Stomach (tissue), 9 donors: ENCODE data around the gene ZNF638. TPM values are rescaled to one million over a fixed set of nuclear protein-coding genes. Genes with fewer than 3 reads are reported as not detected.
"Not testable (repeated sequence)": the region's sequence is repeated elsewhere in the genome, so short reads cannot be mapped to it uniquely, and the experiment has no call there.

Experiments used
- DNase-seq, 2 donors: peaks; one replicate each; pipeline versions ENCODE4 v3.0.0 to v3.0.0-alpha.2; 2013 to 2019
- H3K27ac ChIP-seq, 5 donors: fragments of 200-600 bp in 4 of 5; sonication (generic) in 4 of 5; one replicate each; pipeline ENCODE4 v1.5.1; 2013 to 2019; ENCODE audit warnings: mild to moderate bottlenecking in 1 of 5, moderate library complexity in 1 of 5
- H3K27me3 ChIP-seq, 3 donors: fragments of 200-600 bp; sonication (generic); one replicate each; pipeline ENCODE4 v1.5.1; 2017 to 2019; ENCODE audit warnings: mixed run types in 1 of 3
- H3K36me3 ChIP-seq, 4 donors: fragments of 200-600 bp; sonication (generic); 1 replicate in 3 of 4; 2 replicates in 1 of 4; pipeline ENCODE4 v1.5.1; 2016 to 2019
- H3K4me1 ChIP-seq, 4 donors: fragments of 200-600 bp; sonication (generic); one replicate each; pipeline ENCODE4 v1.5.1; 2016 to 2019
- H3K4me3 ChIP-seq, 4 donors: fragments of 200-600 bp; sonication (generic) in 3 of 4; one replicate each; pipeline ENCODE4 v1.5.1; 2016 to 2019; ENCODE audit warnings: mild to moderate bottlenecking in 1 of 4
- H3K9me3 ChIP-seq, 4 donors: fragments of 200-600 bp; sonication (generic); one replicate each; pipeline ENCODE4 v1.5.1; 2016 to 2019
- EP300 ChIP-seq: sonication (generic); formaldehyde crosslinking; IDR thresholded peaks from one replicate; pipeline ENCODE4 v1.6.1; 2017; ENCODE audit warnings: antibody characterized with exemption
- POLR2A ChIP-seq, 4 donors: fragments of 450-650 bp; IDR thresholded peaks; one replicate each; pipeline ENCODE4 v1.6.1; 2016; ENCODE audit warnings: antibody characterized with exemption in 4 of 4, control low read depth in 2 of 4, mild to moderate bottlenecking in 1 of 4, moderate library complexity in 1 of 4
- POLR2AphosphoS5 ChIP-seq, 3 donors: sonication (generic); formaldehyde crosslinking; IDR thresholded peaks; one replicate each; pipeline ENCODE4 v1.6.1; 2016; ENCODE audit warnings: antibody characterized with exemption in 3 of 3
- WGBS, 5 donors: extraction: QIAGEN DNeasy Blood & Tissue Kit in 3 of 5; methylation state at CpG; one replicate each; pipeline versions ENCODE4 v1.1.5 to v1.1.7; 2013 to 2018; 5-methylcytosine and 5-hydroxymethylcytosine counted together
- intact Hi-C: fragments of 100-400 bp; cut with DNase I; formaldehyde crosslinking; loops from one replicate; pipeline ENCODE4 v1.15.1; 2023; ENCODE audit warnings: low total_unique reads
- polyA plus RNA-seq, 3 donors: library from polyadenylated mRNA; stranded (reverse); fragments of 200-250 nt; gene quantifications; one replicate each; pipeline ENCODE4 v1.2.3, GENCODE V29; 2013
- total RNA-seq, 5 donors: library from RNA; depleted of rRNA; stranded (reverse); fragments of >200 nt; gene quantifications; one replicate each; pipeline versions ENCODE4 v1.1.0 to v1.2.3, GENCODE V29; 2014 to 2016
- TF ChIP-seq, protein P1 (sequence below), 7 experiments: fragments of 450-650 bp in 4 of 7; fragments of 200-600 bp in 3 of 7; sonication (generic) in 3 of 7; IDR thresholded peaks; one replicate each; pipeline ENCODE4 v1.5.1; 2016 to 2019; ENCODE audit warnings: antibody characterized with exemption in 7 of 7, control low read depth in 2 of 7, mild to moderate bottlenecking in 1 of 7
- donor health status: healthy with polysubstance abuse.
- donor health status: Bipolar disorder and iron deficiency.
- donor health status: healthy.

The ZNF638 gene
- total and polyA plus RNA-seq, 8 donors = 55.2 to 411 (median 127) TPM

DNA sequence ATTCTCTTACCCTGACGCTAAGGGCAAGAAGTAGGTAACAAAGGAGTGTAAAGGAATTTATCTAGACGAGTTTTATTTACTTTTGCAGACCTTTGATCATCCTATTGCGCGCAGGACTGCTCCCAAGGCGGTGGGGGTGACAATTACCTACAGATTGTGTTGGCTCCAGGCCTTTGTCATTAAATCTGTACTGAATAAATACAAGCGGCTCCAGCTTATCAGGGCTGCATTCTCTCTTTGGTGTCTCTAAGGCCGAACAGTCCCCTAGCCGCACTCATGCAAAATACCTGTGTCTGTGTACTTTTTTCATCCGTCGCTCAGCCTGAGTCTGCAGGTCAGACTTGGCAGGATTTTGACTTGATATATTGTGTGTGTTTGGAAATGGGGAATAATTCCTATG, 63.9 kb downstream of the ZNF638 start:
- DNase-seq = no peak
- TF ChIP-seq, protein P1, sequence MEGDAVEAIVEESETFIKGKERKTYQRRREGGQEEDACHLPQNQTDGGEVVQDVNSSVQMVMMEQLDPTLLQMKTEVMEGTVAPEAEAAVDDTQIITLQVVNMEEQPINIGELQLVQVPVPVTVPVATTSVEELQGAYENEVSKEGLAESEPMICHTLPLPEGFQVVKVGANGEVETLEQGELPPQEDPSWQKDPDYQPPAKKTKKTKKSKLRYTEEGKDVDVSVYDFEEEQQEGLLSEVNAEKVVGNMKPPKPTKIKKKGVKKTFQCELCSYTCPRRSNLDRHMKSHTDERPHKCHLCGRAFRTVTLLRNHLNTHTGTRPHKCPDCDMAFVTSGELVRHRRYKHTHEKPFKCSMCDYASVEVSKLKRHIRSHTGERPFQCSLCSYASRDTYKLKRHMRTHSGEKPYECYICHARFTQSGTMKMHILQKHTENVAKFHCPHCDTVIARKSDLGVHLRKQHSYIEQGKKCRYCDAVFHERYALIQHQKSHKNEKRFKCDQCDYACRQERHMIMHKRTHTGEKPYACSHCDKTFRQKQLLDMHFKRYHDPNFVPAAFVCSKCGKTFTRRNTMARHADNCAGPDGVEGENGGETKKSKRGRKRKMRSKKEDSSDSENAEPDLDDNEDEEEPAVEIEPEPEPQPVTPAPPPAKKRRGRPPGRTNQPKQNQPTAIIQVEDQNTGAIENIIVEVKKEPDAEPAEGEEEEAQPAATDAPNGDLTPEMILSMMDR (IDR thresholded peaks at IDR 0.05) = no peak
- TF ChIP-seq POLR2AphosphoS5 (IDR thresholded peaks at IDR 0.05) = no peak
- no peak for TF ChIP-seq EP300
- no peak for TF ChIP-seq POLR2A (IDR thresholded peaks at IDR 0.05)
- H3K27me3 ChIP-seq = no peaks in the 10 kb centered on the region
- H3K4me3 ChIP-seq = no peak overlapping the region
- intact Hi-C loops = no loop called here
- H3K36me3 ChIP-seq = peaks cover 21 to 87% (median 74%) of the 10 kb centered on the region in 4 donors
- WGBS, 5 donors = 81 to 86% (median 83%) methylated on average over 10 of the region's 10 CpGs
- no peak overlapping the region for H3K27ac ChIP-seq
- no peaks in the 10 kb centered on the region for H3K9me3 ChIP-seq
- H3K4me1 ChIP-seq = peaks cover 0 to 7% (median 6%) of the 10 kb centered on the region in 4 donors

DNA sequence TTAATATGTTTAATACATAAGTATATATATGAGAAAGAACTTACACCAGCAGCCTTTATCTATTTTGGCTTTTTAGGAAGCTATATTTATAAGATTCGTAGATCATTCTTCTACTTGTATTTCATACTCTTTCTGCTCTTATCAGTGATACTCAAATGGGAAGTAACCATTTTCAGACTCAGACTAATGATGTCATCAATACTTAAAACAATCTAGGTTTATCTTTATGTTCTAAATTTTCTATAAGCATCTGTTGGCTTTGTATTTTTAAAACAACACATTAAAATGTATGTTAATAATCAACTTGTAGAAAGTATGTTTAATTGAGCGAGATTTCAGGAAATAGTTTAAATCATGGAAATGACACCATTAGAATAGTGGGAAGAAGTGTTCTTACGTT, 70.8 kb downstream of the ZNF638 start:
- Histone ChIP-seq H3K9me3 (no peaks in the 10 kb centered on the region), H3K27ac (no peak overlapping the region), H3K4me3 (no peak overlapping the region), H3K27me3 (no peaks in the 10 kb centered on the region), H3K36me3 (peaks cover 24 to 100% (median 82%) of the 10 kb centered on the region in 4 donors), H3K4me1 (no peaks in the 10 kb centered on the region)
- no peak for DNase-seq
- intact Hi-C loops = no loop called here
- no peak for TF ChIP-seq POLR2A (IDR thresholded peaks at IDR 0.05)
- no peak for TF ChIP-seq EP300
- no peak for TF ChIP-seq POLR2AphosphoS5 (IDR thresholded peaks at IDR 0.05)
- TF ChIP-seq, protein P1 (IDR thresholded peaks at IDR 0.05) = no peak
- 92 to 97% (median 95%) methylated on average over 3 of the region's 3 CpGs for WGBS, 5 donors

DNA sequence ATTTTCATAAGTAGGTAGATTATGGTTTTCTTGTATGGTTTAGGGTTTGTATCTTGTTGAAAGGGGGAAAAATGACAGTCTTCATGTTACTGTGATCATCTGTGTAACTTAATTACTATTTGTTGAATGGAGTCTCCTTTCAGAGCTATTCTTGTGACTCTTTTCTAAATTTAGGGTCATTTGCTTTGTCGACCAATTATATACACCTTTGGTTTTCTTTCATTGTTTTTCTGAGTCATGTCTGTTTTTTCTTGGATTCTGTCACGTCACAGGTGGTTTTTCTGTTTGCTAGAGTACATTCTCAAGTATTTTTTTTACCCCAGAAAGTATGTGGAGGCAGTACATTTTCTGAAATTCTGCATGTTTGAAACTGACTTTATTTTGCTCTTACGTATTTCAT, 78.0 kb downstream of the ZNF638 start:
- H3K4me1 ChIP-seq = no peaks in the 10 kb centered on the region
- H3K27ac ChIP-seq = no peak overlapping the region
- TF ChIP-seq POLR2AphosphoS5 (IDR thresholded peaks at IDR 0.05) = no peak
- TF ChIP-seq POLR2A (IDR thresholded peaks at IDR 0.05) = no peak
- no peak for TF ChIP-seq EP300
- TF ChIP-seq, protein P1 (IDR thresholded peaks at IDR 0.05) = no peak
- no peak for DNase-seq
- no peaks in the 10 kb centered on the region for H3K9me3 ChIP-seq
- no peak overlapping the region for H3K4me3 ChIP-seq
- intact Hi-C loops = no loop called here
- H3K36me3 ChIP-seq = peaks cover 23 to 63% (median 54%) of the 10 kb centered on the region in 4 donors
- 89 to 95% (median 92%) methylated on average over 3 of the region's 3 CpGs for WGBS, 5 donors
- no peaks in the 10 kb centered on the region for H3K27me3 ChIP-seq

DNA sequence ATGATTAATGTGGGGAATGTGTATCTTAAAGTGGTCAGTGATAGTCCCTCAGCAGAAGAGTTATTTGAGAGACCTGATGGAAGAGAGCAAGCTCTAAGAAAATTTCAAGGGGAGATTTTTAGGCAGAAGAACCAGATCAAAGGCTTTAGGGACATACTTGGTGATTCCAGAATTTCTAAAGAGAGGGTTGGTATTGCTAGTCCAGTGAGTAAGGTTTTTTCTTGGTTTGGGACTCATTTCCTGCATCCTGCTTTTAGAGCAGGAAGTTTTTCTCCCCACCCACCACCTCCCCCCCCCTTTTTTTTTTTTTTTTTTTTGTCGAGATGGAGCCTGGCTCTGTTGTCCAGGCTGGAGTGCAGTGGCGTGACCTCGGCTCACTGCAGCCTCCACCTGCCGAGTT, 79.1 kb downstream of the ZNF638 start:
- Histone ChIP-seq H3K27ac (no peak overlapping the region), H3K27me3 (no peaks in the 10 kb centered on the region), H3K9me3 (no peaks in the 10 kb centered on the region), H3K4me1 (no peaks in the 10 kb centered on the region), H3K36me3 (peaks cover 18 to 52% (median 43%) of the 10 kb centered on the region in 4 donors), H3K4me3 (no peak overlapping the region)
- TF ChIP-seq POLR2AphosphoS5 (IDR thresholded peaks at IDR 0.05) (no peak), POLR2A (IDR thresholded peaks at IDR 0.05) (no peak), EP300 (no peak)
- TF ChIP-seq, protein P1 (IDR thresholded peaks at IDR 0.05) = no peak
- intact Hi-C loops = no loop called here
- 80 to 93% (median 87%) methylated on average over 4 of the region's 4 CpGs for WGBS, 5 donors
- DNase-seq = no peak

DNA sequence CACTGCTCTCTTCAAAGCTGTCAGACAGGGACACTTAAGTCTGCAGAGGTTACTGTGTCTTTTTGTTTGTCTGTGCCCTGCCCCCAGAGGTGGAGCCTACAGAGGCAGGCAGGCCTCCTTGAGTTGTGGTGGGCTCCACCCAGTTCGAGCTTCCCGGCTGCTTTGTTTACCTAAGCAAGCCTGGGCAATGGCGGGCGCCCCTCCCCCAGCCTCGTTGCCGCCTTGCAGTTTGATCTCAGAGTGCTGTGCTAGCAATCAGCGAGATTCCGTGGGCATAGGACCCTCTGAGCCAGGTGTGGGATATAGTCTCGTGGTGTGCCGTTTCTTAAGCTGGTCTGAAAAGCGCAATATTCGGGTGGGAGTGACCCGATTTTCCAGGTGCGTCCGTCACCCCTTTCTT, 85.3 kb downstream of the ZNF638 start:
- DNase-seq, H3K27me3 ChIP-seq, H3K9me3 ChIP-seq, H3K36me3 ChIP-seq, intact Hi-C loops: not testable (repeated sequence)
- H3K4me3 ChIP-seq = peak overlapping the region; percentile 20 to 35 (median 26)
- peaks cover 0 to 13% (median 3%) of the 10 kb centered on the region in 4 donors for H3K4me1 ChIP-seq
- 0 to 16% (median 7%) methylated on average over 2 to 13 of the region's 15 CpGs; no CpG with 5 or more reads in 1 of the 5 donors for WGBS, 5 donors
- peak overlapping the region in 2 of 5 donors; percentile 0 to 48 for H3K27ac ChIP-seq
